HepG2 (cell line): ENCODE results near the gene PTPRM. TPM values are rescaled to one million over a fixed set of nuclear protein-coding genes. Genes with fewer than 3 reads are reported as not detected.

Experiments used
- ATAC-seq: fragments of 200-7000 bp; cut with Tn5 transposase; 3 replicates; pipeline ENCODE4 v1.9.1; 2020; ENCODE audit warnings: mild to moderate bottlenecking, moderate library complexity
- Bru-seq: library from RNA; stranded (reverse); fragments of 400-500 nt; gene quantifications from one replicate; lab custom pipeline; 2021; lab: Mats Ljungman, UMichigan
- BruChase-seq, 2 experiments: library from RNA; stranded (reverse); fragments of 400-500 nt; gene quantifications; one replicate each; lab custom pipeline; 2021; lab: Mats Ljungman, UMichigan
- BruUV-seq: library from RNA; stranded (reverse); fragments of 400-500 nt; replicated peaks from 2 replicates; lab custom pipeline; 2021; lab: Mats Ljungman, UMichigan
- CTCF ChIA-PET: fragments of 300-600 bp; formaldehyde crosslinking; extraction: SDS; loops from one replicate; lab custom pipeline; 2021; ENCODE audit warnings: low total read pairs, inconsistent platforms, low intra/inter-chr PET ratio; lab: Yijun Ruan, JAX
- POLR2A ChIA-PET: fragments of 350-600 bp; sonication (Branson Sonifier 250); formaldehyde crosslinking; loops from one replicate; lab custom pipeline; 2020; ENCODE audit warnings: antibody characterized with exemption, inconsistent platforms; lab: Yijun Ruan, JAX
- DNase-seq: peaks from one replicate; pipeline ENCODE4 v3.0.0-alpha.2; 2015; ENCODE audit warnings: low spot score
- FAIRE-seq: peaks from 3 replicates; lab custom pipeline; 2011; peaks lifted over from hg19 to GRCh38; lab: Jason Lieb, UNC
- H2AFZ ChIP-seq: one replicate; pipeline ENCODE4 v1.6.1; 2011; ENCODE audit warnings: low read length, inconsistent platforms
- H3K27ac ChIP-seq: fragments of 300-600 bp; 3 replicates; pipeline ENCODE4 v1.8.0; 2011; ENCODE audit warnings: mixed run types, mild to moderate bottlenecking, mixed read lengths, low read length, inconsistent platforms; ENCODE audit not compliant: insufficient read depth; ENCODE audit errors: extremely low read length
- H3K27me3 ChIP-seq, 2 experiments: fragments of 200-600 bp in 1 of 2; 2 replicates in 1 of 2; 3 replicates in 1 of 2; pipeline versions ENCODE4 v1.6.0 to v1.8.0; 2011; ENCODE audit warnings: low read length in 2 of 2, mild to moderate bottlenecking in 2 of 2, moderate library complexity in 2 of 2, inconsistent platforms in 1 of 2; ENCODE audit not compliant: insufficient read depth in 2 of 2, control insufficient read depth in 1 of 2
- H3K36me3 ChIP-seq, 2 experiments: fragments of 200-600 bp in 1 of 2; replicated peaks in 1 of 2; 2 replicates in 1 of 2; 3 replicates in 1 of 2; pipeline versions ENCODE4 v1.5.1 to v1.8.0; 2011; ENCODE audit warnings: low read length in 2 of 2, inconsistent platforms in 1 of 2; ENCODE audit not compliant: insufficient read depth in 2 of 2, control insufficient read depth in 1 of 2
- H3K4me1 ChIP-seq: 2 replicates; pipeline ENCODE4 v1.5.1; 2012; ENCODE audit warnings: low read length, inconsistent platforms; ENCODE audit not compliant: insufficient read depth
- H3K4me2 ChIP-seq: 2 replicates; pipeline ENCODE4 v1.6.0; 2011; ENCODE audit warnings: low read depth, low read length, inconsistent platforms
- H3K4me3 ChIP-seq, 3 experiments: fragments of 200-600 bp in 1 of 3; sonication (generic), shearing (Covaris generic) in 1 of 3; replicated peaks in 1 of 3; 2 replicates each; pipeline ENCODE4 v1.5.1; 2011 to 2016; ENCODE audit warnings: low read length in 3 of 3, inconsistent platforms in 2 of 3, low read depth in 2 of 3, mild to moderate bottlenecking in 2 of 3, control low read depth in 1 of 3, mixed read lengths in 1 of 3; ENCODE audit not compliant: insufficient read depth in 1 of 3
- H3K79me2 ChIP-seq: one replicate; pipeline ENCODE4 v1.6.1; 2011; ENCODE audit warnings: low read length, inconsistent platforms; ENCODE audit not compliant: insufficient read depth
- H3K9ac ChIP-seq: 2 replicates; pipeline ENCODE4 v1.6.0; 2011; ENCODE audit warnings: mild to moderate bottlenecking, low read depth, low read length, inconsistent platforms; ENCODE audit not compliant: insufficient read depth
- H3K9me3 ChIP-seq: 2 replicates; pipeline ENCODE4 v1.5.1; 2012; ENCODE audit warnings: mild to moderate bottlenecking, low read length
- H4K20me1 ChIP-seq: 2 replicates; pipeline ENCODE4 v1.6.0; 2011; ENCODE audit warnings: inconsistent platforms, mild to moderate bottlenecking, low read length, moderate library complexity; ENCODE audit not compliant: insufficient read depth
- CBX2 ChIP-seq, 2 experiments: fragments of 200-600 bp in 1 of 2; sonication (generic); formaldehyde crosslinking in 1 of 2; IDR thresholded peaks; 2 replicates each; pipeline versions ENCODE4 v1.7.0 to v1.8.1; 2018 to 2022; ENCODE audit warnings: low read depth in 2 of 2, low read length in 1 of 2, mild to moderate bottlenecking in 1 of 2, missing genetic modification reagents in 1 of 2
- HMG20A ChIP-seq: IDR thresholded peaks from 2 replicates; pipeline ENCODE4 v1.6.1; 2016; ENCODE audit warnings: borderline replicate concordance
- NFIB ChIP-seq: sonication (generic); formaldehyde crosslinking; IDR thresholded peaks from 2 replicates; pipeline ENCODE4 v1.9.0; 2021; ENCODE audit warnings: missing genetic modification reagents, mild to moderate bottlenecking, borderline replicate concordance
- XRCC5 ChIP-seq: fragments of 200-400 bp; formaldehyde crosslinking; optimal IDR thresholded peaks from 2 replicates; pipeline ENCODE3; 2017; ENCODE audit warnings: mild to moderate bottlenecking, low read length
- ZNF501 ChIP-seq: sonication (generic); formaldehyde crosslinking; IDR thresholded peaks from 2 replicates; pipeline ENCODE4 v1.5.1; 2020; ENCODE audit warnings: mild to moderate bottlenecking, moderate library complexity, missing genetic modification reagents
- WGBS: methylation state at CpG from one replicate; pipeline ENCODE4 v1.1.6; 2017; ENCODE audit warnings: low lambda C conversion rate; 5-methylcytosine and 5-hydroxymethylcytosine counted together
- in situ Hi-C: cut with HindIII; loops from 2 replicates; pipeline ENCODE4 v1.10.0; 2017; ENCODE audit warnings: low pct_unique_long_range_greater_than_20kb; ENCODE audit not compliant: extremely low pct_ligation_motif_present
- intact Hi-C: fragments of 100-400 bp; cut with micrococcal nuclease; formaldehyde crosslinking; loops from one replicate; pipeline ENCODE4 v1.10.0; 2022; ENCODE audit not compliant: unreplicated experiment
- long read RNA-seq, 2 experiments: library from RNA in 1 of 2; library from polyadenylated mRNA in 1 of 2; stranded (forward) in 1 of 2; unstranded in 1 of 2; transcript quantifications; one replicate each; pipeline ENCODE4 v2.0.0, GENCODE V29; 2019 to 2022
- polyA minus RNA-seq, 3 experiments: library from RNA; depleted of rRNA, polyadenylated mRNA; stranded (reverse); fragments of >200 nt; gene quantifications; 2 replicates each; pipeline ENCODE4 v1.2.3, GENCODE V29; 2011; ENCODE audit warnings: low replicate concordance in 1 of 3
- polyA plus RNA-seq, 8 experiments: library from polyadenylated mRNA; depleted of rRNA in 3 of 8; stranded (reverse) in 7 of 8; unstranded in 1 of 8; fragments of >200 nt; fragmentation: Illumina TruSeq in 4 of 8; extraction: Trizol in 4 of 8; gene quantifications; 2 replicates each; pipeline versions ENCODE4 v1.2.1 to v1.2.3, GENCODE V29; 2011 to 2016; ENCODE audit warnings: low read depth in 4 of 8, missing spikeins in 1 of 8, mixed read lengths in 1 of 8; ENCODE audit not compliant: insufficient read depth in 1 of 8
- total RNA-seq, 5 experiments: library from RNA; depleted of rRNA; stranded (reverse); fragments of >200 nt; fragmentation: Illumina TruSeq; extraction: Trizol; gene quantifications; 2 replicates each; pipeline ENCODE4 v1.2.3, GENCODE V29; 2016; ENCODE audit warnings: low read depth in 1 of 5
- TF ChIP-seq, protein P1 (sequence below): sonication (generic); formaldehyde crosslinking; conservative IDR thresholded peaks from 2 replicates; pipeline ENCODE4 v1.4.0; 2020; ENCODE audit warnings: missing genetic modification reagents
- TF ChIP-seq, protein P2 (sequence below): sonication (generic); formaldehyde crosslinking; IDR thresholded peaks from 2 replicates; pipeline ENCODE4 v1.4.0; 2020; ENCODE audit warnings: missing genetic modification reagents

PTPRM gene
- total RNA-seq (2016; rRNA removed; fragmentation: Illumina TruSeq; extraction: Trizol) (6.5 and 12.6 TPM in 2 replicates), polyA plus RNA-seq (2011; rRNA removed) (97.3 and 108 TPM in 2 replicates), polyA minus RNA-seq (2011; rRNA and poly(A)+ RNA removed; ENCODE audit: low replicate concordance) (49.0 and 70.1 TPM in 2 replicates), Bru-seq, nascent RNA (percentile 68 among the genes with signal in this experiment), BruChase-seq, experiment 1, labeled RNA remaining after a 6-hour chase (percentile 57 among the genes with signal in this experiment), BruChase-seq, experiment 2, labeled RNA remaining after a 2-hour chase (percentile 60 among the genes with signal in this experiment)
- 9.3 and 11.1 TPM in 2 replicates for total RNA-seq (2016; cell fraction: cytosol; rRNA removed; fragmentation: Illumina TruSeq; extraction: Trizol; ENCODE audit: low read depth)
- 5.1 and 13.5 TPM in 2 replicates for total RNA-seq (2016; cell fraction: insoluble cytoplasmic fraction; rRNA removed; fragmentation: Illumina TruSeq; extraction: Trizol)
- 4.9 and 6.3 TPM in 2 replicates for total RNA-seq (2016; cell fraction: membrane; rRNA removed; fragmentation: Illumina TruSeq; extraction: Trizol)
- total RNA-seq (2016; cell fraction: nucleus; rRNA removed; fragmentation: Illumina TruSeq; extraction: Trizol): 30.4 and 32.6 TPM in 2 replicates
- polyA plus RNA-seq (2011; cell fraction: cytosol; rRNA removed): 55.8 and 58.3 TPM in 2 replicates
- 337 and 404 TPM in 2 replicates for polyA plus RNA-seq (2011; cell fraction: nucleus; rRNA removed)
- polyA plus RNA-seq (2012): 24.9 and 30.6 TPM in 2 replicates
- 0.53 and 0.66 TPM in 2 replicates for polyA plus RNA-seq (2016; cell fraction: cytosol; fragmentation: Illumina TruSeq; extraction: Trizol; ENCODE audit: low read depth)
- 6.8 and 6.9 TPM in 2 replicates for polyA plus RNA-seq (2016; cell fraction: insoluble cytoplasmic fraction; fragmentation: Illumina TruSeq; extraction: Trizol; ENCODE audit: low read depth)
- 2.4 and 2.8 TPM in 2 replicates for polyA plus RNA-seq (2016; cell fraction: membrane; fragmentation: Illumina TruSeq; extraction: Trizol; ENCODE audit: low read depth)
- polyA plus RNA-seq (2016; cell fraction: nucleus; fragmentation: Illumina TruSeq; extraction: Trizol; ENCODE audit: insufficient read depth, low read depth): 39.2 and 53.1 TPM in 2 replicates
- polyA minus RNA-seq (2011; cell fraction: cytosol; rRNA and poly(A)+ RNA removed): 21.5 and 29.5 TPM in 2 replicates
- 292 and 299 TPM in 2 replicates for polyA minus RNA-seq (2011; cell fraction: nucleus; rRNA and poly(A)+ RNA removed)
- long read RNA-seq, experiment 1, partial matches to known transcripts: 2 of 3 reads
- long read RNA-seq, experiment 1, other reads (novel, unspliced or antisense): 1 of 3 reads
- long read RNA-seq, experiment 2, partial matches to known transcripts: 9 of 15 reads
- long read RNA-seq, experiment 2, other reads (novel, unspliced or antisense): 6 of 15 reads

DNA sequence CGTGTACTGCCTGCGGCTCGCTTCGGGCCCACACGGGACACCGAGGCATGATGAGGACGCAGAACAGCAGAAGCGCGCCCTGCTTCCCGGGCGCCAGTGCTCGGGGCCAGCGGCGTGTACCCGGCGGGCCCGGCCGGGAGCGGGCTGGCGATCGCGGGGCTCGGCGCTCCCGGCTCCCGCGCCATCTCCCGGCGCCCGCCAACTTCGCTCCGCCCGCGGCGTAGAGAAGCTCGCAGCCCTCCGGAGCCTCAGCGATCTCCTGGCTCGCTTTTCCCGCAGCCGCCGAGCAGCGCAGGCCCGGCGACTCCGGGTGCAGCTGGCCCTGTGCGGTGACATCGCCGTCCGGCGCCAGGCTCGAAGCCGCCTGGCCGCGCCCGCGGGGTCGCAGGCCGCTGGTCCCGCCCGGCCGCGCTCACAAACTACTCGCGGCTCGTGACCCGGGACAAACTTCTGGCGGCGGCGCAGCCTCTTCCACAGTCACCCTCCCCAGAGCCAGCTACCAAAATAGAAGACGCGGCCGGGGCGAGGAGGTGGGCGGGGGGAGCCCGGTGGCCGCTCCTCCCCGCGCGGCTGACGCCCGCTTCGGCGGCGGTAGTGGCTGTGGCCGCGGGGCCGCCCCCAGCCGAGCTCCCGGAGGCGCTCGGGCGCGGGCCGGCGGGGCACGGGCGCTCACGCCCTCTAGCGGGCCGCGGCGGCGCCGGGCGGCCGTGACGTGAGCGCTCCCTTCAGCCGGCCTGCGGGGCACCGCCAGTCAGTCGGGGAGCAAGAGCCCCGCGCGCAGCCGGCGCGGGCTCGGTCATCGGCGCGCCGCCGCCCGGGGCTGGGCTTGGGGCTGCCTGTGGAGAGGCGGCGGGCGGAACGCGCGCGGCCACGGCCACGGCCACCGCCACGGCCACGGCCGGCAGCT is at the start of gene PTPRM:
Gene PTPRM (plus strand): TSS at position 750 of the 907 bp plus-strand sequence. CDS start 503 bp downstream, outside the sequence.
- CTCF ChIA-PET: interaction anchor here (2.2 kb wide), 1 partner anchor 294 kb away, joined by 11 read pairs; no protein-coding TSS in a partner anchor
- 0% methylated on average over 15 of the region's 139 CpGs for WGBS
- Histone ChIP-seq H4K20me1 (no peaks in the 10 kb centered on the region), H3K27ac (peak within 1 kb of the TSS; percentile 71), H3K79me2 (peaks cover 26% of the 10 kb centered on the region), H3K4me1 (peaks cover 32% of the 10 kb centered on the region), H3K36me3 (no peaks in the 10 kb centered on the region), H3K4me2 (peak within 1 kb of the TSS; percentile 94), H3K9me3 (no peaks in the 10 kb centered on the region), H3K9ac (peak within 1 kb of the TSS; percentile 78), H3K4me3 (peak within 1 kb of the TSS; percentile 88 to 96 (median 92)), H3K27me3 (peaks cover 0 to 14% of the 10 kb centered on the region in 2 experiments; a peak in 2 of 5 replicates), H2AFZ (no peak within 1 kb of the TSS)
- no TSS peak for BruUV-seq
- peak; percentile 47 for DNase-seq
- peak; percentile 79 for ATAC-seq
- in situ Hi-C loops (loop anchor here (5.0 kb wide), 2 partner anchors 190 to 295 kb away; no protein-coding TSS in a partner anchor), intact Hi-C loops (loop anchor here (1.0 to 5.0 kb wide), 4 partner anchors 108 to 294 kb away; no protein-coding TSS in a partner anchor)
- no peak for FAIRE-seq
- POLR2A ChIA-PET: interaction anchor here (0.9 to 1.6 kb wide), 4 partner anchors 8 to 188 kb away, joined by 3 to 5 read pairs (median 4); no protein-coding TSS in a partner anchor
- TF ChIP-seq CBX2 (IDR thresholded peaks at IDR 0.05; ENCODE audit: low read depth, low read length) (0 out of 2 replicates have a peak, but pooled peaks have one; percentile 17), CBX2 (CRISPR knock-in tag; IDR thresholded peaks at IDR 0.05; ENCODE audit: low read depth) (no peak), XRCC5 (peak; percentile 73), NFIB (CRISPR knock-in tag) (no peak), HMG20A (CRISPR knock-in tag) (no peak), ZNF501 (CRISPR knock-in tag) (no peak)
- TF ChIP-seq, protein P1, sequence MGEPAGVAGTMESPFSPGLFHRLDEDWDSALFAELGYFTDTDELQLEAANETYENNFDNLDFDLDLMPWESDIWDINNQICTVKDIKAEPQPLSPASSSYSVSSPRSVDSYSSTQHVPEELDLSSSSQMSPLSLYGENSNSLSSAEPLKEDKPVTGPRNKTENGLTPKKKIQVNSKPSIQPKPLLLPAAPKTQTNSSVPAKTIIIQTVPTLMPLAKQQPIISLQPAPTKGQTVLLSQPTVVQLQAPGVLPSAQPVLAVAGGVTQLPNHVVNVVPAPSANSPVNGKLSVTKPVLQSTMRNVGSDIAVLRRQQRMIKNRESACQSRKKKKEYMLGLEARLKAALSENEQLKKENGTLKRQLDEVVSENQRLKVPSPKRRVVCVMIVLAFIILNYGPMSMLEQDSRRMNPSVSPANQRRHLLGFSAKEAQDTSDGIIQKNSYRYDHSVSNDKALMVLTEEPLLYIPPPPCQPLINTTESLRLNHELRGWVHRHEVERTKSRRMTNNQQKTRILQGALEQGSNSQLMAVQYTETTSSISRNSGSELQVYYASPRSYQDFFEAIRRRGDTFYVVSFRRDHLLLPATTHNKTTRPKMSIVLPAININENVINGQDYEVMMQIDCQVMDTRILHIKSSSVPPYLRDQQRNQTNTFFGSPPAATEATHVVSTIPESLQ (CRISPR knock-in tag): no peak
- TF ChIP-seq, protein P2, sequence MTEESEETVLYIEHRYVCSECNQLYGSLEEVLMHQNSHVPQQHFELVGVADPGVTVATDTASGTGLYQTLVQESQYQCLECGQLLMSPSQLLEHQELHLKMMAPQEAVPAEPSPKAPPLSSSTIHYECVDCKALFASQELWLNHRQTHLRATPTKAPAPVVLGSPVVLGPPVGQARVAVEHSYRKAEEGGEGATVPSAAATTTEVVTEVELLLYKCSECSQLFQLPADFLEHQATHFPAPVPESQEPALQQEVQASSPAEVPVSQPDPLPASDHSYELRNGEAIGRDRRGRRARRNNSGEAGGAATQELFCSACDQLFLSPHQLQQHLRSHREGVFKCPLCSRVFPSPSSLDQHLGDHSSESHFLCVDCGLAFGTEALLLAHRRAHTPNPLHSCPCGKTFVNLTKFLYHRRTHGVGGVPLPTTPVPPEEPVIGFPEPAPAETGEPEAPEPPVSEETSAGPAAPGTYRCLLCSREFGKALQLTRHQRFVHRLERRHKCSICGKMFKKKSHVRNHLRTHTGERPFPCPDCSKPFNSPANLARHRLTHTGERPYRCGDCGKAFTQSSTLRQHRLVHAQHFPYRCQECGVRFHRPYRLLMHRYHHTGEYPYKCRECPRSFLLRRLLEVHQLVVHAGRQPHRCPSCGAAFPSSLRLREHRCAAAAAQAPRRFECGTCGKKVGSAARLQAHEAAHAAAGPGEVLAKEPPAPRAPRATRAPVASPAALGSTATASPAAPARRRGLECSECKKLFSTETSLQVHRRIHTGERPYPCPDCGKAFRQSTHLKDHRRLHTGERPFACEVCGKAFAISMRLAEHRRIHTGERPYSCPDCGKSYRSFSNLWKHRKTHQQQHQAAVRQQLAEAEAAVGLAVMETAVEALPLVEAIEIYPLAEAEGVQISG (CRISPR knock-in tag): peak; percentile 40; the same call in 1 of the 2 replicates
